ENCODE data around the gene TMEM38A. TPM values are rescaled to one million over a fixed set of nuclear protein-coding genes. Genes with fewer than 3 reads are reported as not detected.

Gene TMEM38A
- total RNA-seq, 1 donor from 2014 or later, result 4.1 TPM

- no peak for TF ChIP-seq CTCF (IDR thresholded peaks at IDR 0.05; ENCODE audit: insufficient read depth, low read length, poor library complexity, severe bottlenecking)
- Histone ChIP-seq H3K36me3 (ENCODE audit: control insufficient read depth, insufficient read depth, low read length) (no peaks in the 10 kb centered on the region), H3K27me3 (ENCODE audit: control insufficient read depth, insufficient read depth, low read length) (no peaks in the 10 kb centered on the region), H3K4me3 (ENCODE audit: low read depth, low read length) (peak within 1 kb of the TSS; percentile 98)
- peak; percentile 59 for DNase-seq (ENCODE audit: low read depth)
These were observed 32.6 kb upstream of the TMEM38A start, which contains the start of gene MED26 for GRCh38 chr19:16628183-16628983. Gene MED26 (minus strand): TSS chr19:16628204. CDS start chr19:16627943, 261 bp downstream.

GRCh38 chr19:16628984-16629691 lies 31.8 kb upstream of the TMEM38A start:
- DNase-seq (ENCODE audit: low read depth), result no peak
- H3K36me3 ChIP-seq (ENCODE audit: control insufficient read depth, insufficient read depth, low read length), result no peaks in the 10 kb centered on the region
- no peaks in the 10 kb centered on the region for H3K27me3 ChIP-seq (ENCODE audit: control insufficient read depth, insufficient read depth, low read length)
- H3K4me3 ChIP-seq (ENCODE audit: low read depth, low read length), result peak overlapping the region; percentile 88
- TF ChIP-seq CTCF (IDR thresholded peaks at IDR 0.05; ENCODE audit: insufficient read depth, low read length, poor library complexity, severe bottlenecking), result no peak

- TF ChIP-seq CTCF (IDR thresholded peaks at IDR 0.05; ENCODE audit: insufficient read depth, low read length, poor library complexity, severe bottlenecking), result no peak
- no peaks in the 10 kb centered on the region for H3K36me3 ChIP-seq (ENCODE audit: control insufficient read depth, insufficient read depth, low read length)
- DNase-seq (ENCODE audit: low read depth), result no peak
- no peaks in the 10 kb centered on the region for H3K27me3 ChIP-seq (ENCODE audit: control insufficient read depth, insufficient read depth, low read length)
- no peak overlapping the region for H3K4me3 ChIP-seq (ENCODE audit: low read depth, low read length)
These were observed 29.5 kb upstream of the TMEM38A start for GRCh38 chr19:16631465-16631864.

GRCh38 chr19:16637535-16637934 lies 23.4 kb upstream of the TMEM38A start:
- no peaks in the 10 kb centered on the region for H3K27me3 ChIP-seq (ENCODE audit: control insufficient read depth, insufficient read depth, low read length)
- H3K4me3 ChIP-seq (ENCODE audit: low read depth, low read length), result no peak overlapping the region
- no peaks in the 10 kb centered on the region for H3K36me3 ChIP-seq (ENCODE audit: control insufficient read depth, insufficient read depth, low read length)
- TF ChIP-seq CTCF (IDR thresholded peaks at IDR 0.05; ENCODE audit: insufficient read depth, low read length, poor library complexity, severe bottlenecking), result no peak
- no peak for DNase-seq (ENCODE audit: low read depth)

GRCh38 chr19:16638666-16639065 lies 22.3 kb upstream of the TMEM38A start:
- Histone ChIP-seq H3K27me3 (ENCODE audit: control insufficient read depth, insufficient read depth, low read length) (no peaks in the 10 kb centered on the region), H3K4me3 (ENCODE audit: low read depth, low read length) (no peak overlapping the region), H3K36me3 (ENCODE audit: control insufficient read depth, insufficient read depth, low read length) (no peaks in the 10 kb centered on the region)
- no peak for TF ChIP-seq CTCF (IDR thresholded peaks at IDR 0.05; ENCODE audit: insufficient read depth, low read length, poor library complexity, severe bottlenecking)
- DNase-seq (ENCODE audit: low read depth), result no peak
